Osteoblast (primary cell): Measurements from ENCODE around the gene NEURL1B. TPM values are rescaled to one million over a fixed set of nuclear protein-coding genes. Genes with fewer than 3 reads are reported as not detected.

Experiments
- DNase-seq: peaks from one replicate; pipeline ENCODE4 v3.0.0; 2011; ENCODE audit warnings: low spot score, mixed read lengths; ENCODE audit not compliant: insufficient read length; ENCODE audit errors: missing footprints
- H2AFZ ChIP-seq: 2 replicates; pipeline ENCODE4 v1.6.0; 2011; ENCODE audit warnings: mild to moderate bottlenecking, low read length
- H3K27ac ChIP-seq: 2 replicates; pipeline ENCODE4 v1.5.1; 2011; ENCODE audit warnings: mild to moderate bottlenecking, low read depth, low read length, moderate library complexity
- H3K27me3 ChIP-seq: 2 replicates; pipeline ENCODE4 v1.6.0; 2012; ENCODE audit warnings: mild to moderate bottlenecking, control low read depth, inconsistent platforms, low read length, moderate library complexity; ENCODE audit not compliant: insufficient read depth
- H3K36me3 ChIP-seq: 2 replicates; pipeline ENCODE4 v1.5.1; 2011; ENCODE audit warnings: mild to moderate bottlenecking, low read length, control low read depth, moderate library complexity; ENCODE audit not compliant: insufficient read depth
- H3K4me1 ChIP-seq: 2 replicates; pipeline ENCODE4 v1.5.1; 2011; ENCODE audit warnings: mild to moderate bottlenecking, low read length, control low read depth, moderate library complexity; ENCODE audit not compliant: insufficient read depth
- H3K4me2 ChIP-seq: 2 replicates; pipeline ENCODE4 v1.6.0; 2011; ENCODE audit warnings: mild to moderate bottlenecking, low read length; ENCODE audit not compliant: insufficient read depth
- H3K4me3 ChIP-seq: fragments of 200-600 bp; sonication (generic); 3 replicates; pipeline ENCODE4 v1.5.1; 2012; ENCODE audit warnings: mild to moderate bottlenecking, low read length, inconsistent platforms; ENCODE audit not compliant: insufficient read depth
- H3K79me2 ChIP-seq: 2 replicates; pipeline ENCODE4 v1.6.0; 2012; ENCODE audit warnings: mild to moderate bottlenecking, low read length, control low read depth, inconsistent platforms; ENCODE audit not compliant: insufficient read depth
- H3K9me3 ChIP-seq: 2 replicates; pipeline ENCODE4 v1.5.1; 2011; ENCODE audit warnings: low read depth, low read length, control low read depth
- H4K20me1 ChIP-seq: 2 replicates; pipeline ENCODE4 v1.6.0; 2012; ENCODE audit warnings: mild to moderate bottlenecking, low read length, control low read depth; ENCODE audit not compliant: insufficient read depth
- CTCF ChIP-seq: IDR thresholded peaks from 2 replicates; pipeline ENCODE4 v1.5.1; 2011; ENCODE audit warnings: mild to moderate bottlenecking, low read depth, low read length, moderate library complexity; ENCODE audit errors: extremely low read depth
- total RNA-seq: library from RNA; depleted of rRNA; stranded (reverse); fragments of >200 nt; gene quantifications from 2 replicates; pipeline ENCODE4 v1.2.3, GENCODE V29; 2012

The NEURL1B gene
- total RNA-seq, 1 donor = 0.36 TPM

- Histone ChIP-seq H3K4me3 (no peak overlapping the region), H4K20me1 (no peaks in the 10 kb centered on the region), H3K36me3 (no peaks in the 10 kb centered on the region)
Observed at GRCh38 chr5:172624996-172625964, 15.8 kb upstream of the NEURL1B start.

GRCh38 chr5:172626031-172626581 is 15.0 kb upstream of the NEURL1B start:
- Histone ChIP-seq H3K4me2 (no peak overlapping the region), H3K27me3 (peaks cover 20% of the 10 kb centered on the region), H4K20me1 (no peaks in the 10 kb centered on the region), H2AFZ (no peak overlapping the region), H3K36me3 (no peaks in the 10 kb centered on the region), H3K4me3 (no peak overlapping the region), H3K9me3 (no peaks in the 10 kb centered on the region), H3K4me1 (no peaks in the 10 kb centered on the region), H3K27ac (no peak overlapping the region), H3K79me2 (no peaks in the 10 kb centered on the region)
- TF ChIP-seq CTCF = no peak
- no peak for DNase-seq

More at GRCh38 chr5:172624996-172625964, 15.8 kb upstream of the NEURL1B start:
- Histone ChIP-seq H3K27me3 (peaks cover 17% of the 10 kb centered on the region), H3K4me1 (no peaks in the 10 kb centered on the region), H3K79me2 (no peaks in the 10 kb centered on the region), H3K4me2 (no peak overlapping the region), H3K9me3 (no peaks in the 10 kb centered on the region), H2AFZ (no peak overlapping the region), H3K27ac (no peak overlapping the region)
- no peak for TF ChIP-seq CTCF
- DNase-seq = no peak

DNA sequence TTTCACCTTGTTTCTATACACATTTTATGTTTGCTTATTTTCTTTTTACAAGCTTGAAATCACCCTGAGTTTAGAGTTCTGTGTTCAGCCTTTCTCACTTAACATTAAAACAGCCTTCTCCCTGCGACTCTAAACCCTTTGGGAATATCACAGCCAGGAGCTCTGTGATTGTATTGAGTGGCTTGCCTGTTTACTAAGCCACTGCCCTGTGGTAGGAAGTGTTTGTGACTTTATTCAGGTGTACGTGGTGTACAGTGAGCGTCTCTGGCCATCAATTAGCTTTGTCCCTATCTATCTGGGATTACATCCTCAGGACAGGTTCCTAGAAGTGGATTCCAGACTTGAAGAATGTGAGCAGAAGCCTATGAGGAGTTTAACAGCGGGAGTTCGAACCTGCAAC is 11.0 kb upstream of the NEURL1B start:
- peaks cover 18% of the 10 kb centered on the region for H3K27me3 ChIP-seq
- no peaks in the 10 kb centered on the region for H3K36me3 ChIP-seq
- H3K4me1 ChIP-seq = no peaks in the 10 kb centered on the region
- no peaks in the 10 kb centered on the region for H4K20me1 ChIP-seq
- H3K4me2 ChIP-seq = no peak overlapping the region
- TF ChIP-seq CTCF = no peak
- no peaks in the 10 kb centered on the region for H3K9me3 ChIP-seq
- H3K79me2 ChIP-seq = no peaks in the 10 kb centered on the region
- H3K27ac ChIP-seq = no peak overlapping the region
- no peak overlapping the region for H3K4me3 ChIP-seq
- no peak overlapping the region for H2AFZ ChIP-seq
- DNase-seq = no peak

DNA sequence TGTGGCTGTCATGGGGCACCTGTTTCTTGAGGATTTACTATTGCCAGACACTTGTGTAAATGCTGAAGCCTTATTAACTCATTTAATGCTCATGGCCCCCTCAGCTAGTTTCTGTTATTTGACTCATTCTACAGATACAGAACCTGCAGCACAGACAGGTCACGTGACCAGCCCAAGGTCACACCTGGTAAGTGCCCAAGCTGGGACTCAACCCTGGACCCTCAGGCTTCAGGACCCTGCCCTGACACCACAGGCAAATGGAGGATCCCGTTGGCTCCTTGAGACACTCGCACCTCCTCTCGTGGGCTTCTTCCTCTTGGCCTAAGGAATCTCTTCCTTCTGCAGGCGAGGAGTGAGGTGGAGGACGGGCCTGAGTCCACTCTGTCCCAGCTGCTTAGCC is 10.6 kb upstream of the NEURL1B start:
- peaks cover 15% of the 10 kb centered on the region for H3K27me3 ChIP-seq
- no peaks in the 10 kb centered on the region for H4K20me1 ChIP-seq
- H3K79me2 ChIP-seq = no peaks in the 10 kb centered on the region
- H2AFZ ChIP-seq = no peak overlapping the region
- TF ChIP-seq CTCF = no peak
- no peaks in the 10 kb centered on the region for H3K9me3 ChIP-seq
- H3K4me3 ChIP-seq = no peak overlapping the region
- H3K27ac ChIP-seq = no peak overlapping the region
- H3K36me3 ChIP-seq = no peaks in the 10 kb centered on the region
- no peak for DNase-seq
- no peaks in the 10 kb centered on the region for H3K4me1 ChIP-seq
- no peak overlapping the region for H3K4me2 ChIP-seq
